Measurements from ENCODE around the gene NLRP3. TPM values are rescaled to one million over a fixed set of nuclear protein-coding genes. Genes with fewer than 3 reads are reported as not detected.

NLRP3 gene
- total and polyA plus RNA-seq, 2 donors (not counting 1 experiment from before 2014, with no cell fraction given), result 1.4 to 1.7 TPM

- no peaks in the 10 kb centered on the region for H3K79me2 ChIP-seq (ENCODE audit: control insufficient read depth, insufficient read depth, low read length)
- Mint-ChIP-seq H3K4me1 (peaks cover 45% of the 10 kb centered on the region), H3K27me3 (no peaks in the 10 kb centered on the region), H3K9me3 (ENCODE audit: insufficient read depth) (no peaks in the 10 kb centered on the region), H3K27ac (no peak overlapping the region), H3K4me3 (no peak overlapping the region)
- intact Hi-C loops (cut with micrococcal nuclease), result no loop called here
- H3K4me3 ChIP-seq (ENCODE audit: control extremely low read depth in 1 of 5, extremely low read depth in 1 of 5, insufficient read depth in 1 of 5, low read depth in 2 of 5, low read length in 4 of 5), result no peak overlapping the region
- H3K9me3 ChIP-seq (ENCODE audit: control extremely low read depth in 1 of 3, control insufficient read depth in 2 of 3, insufficient read depth in 1 of 3, low read length in 2 of 3), result peaks cover 1 to 3% (median 3%) of the 10 kb centered on the region in 3 donors
- DNase-seq, result no peak
- H3K4me1 ChIP-seq (ENCODE audit: control insufficient read depth in 2 of 2, insufficient read depth in 2 of 2, low read length in 2 of 2), result peaks cover 39 to 41% of the 10 kb centered on the region in 2 donors
- H3K4me2 ChIP-seq (replicated peaks; ENCODE audit: low read depth, low read length, poor library complexity, severe bottlenecking), result no peak overlapping the region
- H3K27ac ChIP-seq (ENCODE audit: low read length in 2 of 2), result no peak overlapping the region
- no peaks in the 10 kb centered on the region for H4K20me1 ChIP-seq (ENCODE audit: control insufficient read depth, insufficient read depth, low read length, poor library complexity, severe bottlenecking)
- WGBS (ENCODE audit: insufficient coverage), result 95% methylated on average over 3 of the region's 4 CpGs
- H3K9ac ChIP-seq (ENCODE audit: low read length), result no peak overlapping the region
- TF ChIP-seq EZH2 (IDR thresholded peaks at IDR 0.05; ENCODE audit: borderline replicate concordance, insufficient read depth, low read depth, low read length, poor library complexity, severe bottlenecking), result no peak
- no peak for TF ChIP-seq CTCF (IDR thresholded peaks at IDR 0.05)
- ChIA-PET CTCF (interaction anchor here (1.1 to 8.3 kb wide), 2 partner anchors 9 to 52 kb away, joined by 3 to 55 read pairs; no protein-coding TSS in a partner anchor), POLR2A (no interaction called here)
- no peak overlapping the region for H2AFZ ChIP-seq (ENCODE audit: insufficient read depth, low read depth, low read length, poor library complexity, severe bottlenecking)
- H3K36me3 ChIP-seq (replicated peaks in 1 of 2; ENCODE audit: control extremely low read depth in 1 of 2, control insufficient read depth in 1 of 2, extremely low read depth in 1 of 2, insufficient read depth in 2 of 2, low read length in 1 of 2), result peaks cover 0 to 4% of the 10 kb centered on the region in 2 experiments
- no peaks in the 10 kb centered on the region for H3K27me3 ChIP-seq (replicated peaks in 1 of 4; ENCODE audit: control extremely low read depth in 1 of 4, control insufficient read depth in 3 of 4, insufficient read depth in 4 of 4, low read length in 3 of 4)
- no peak for ATAC-seq (ENCODE audit: low read depth)
Measured at GRCh38 chr1:247442164-247442563, 26.2 kb downstream of the NLRP3 start.

GRCh38 chr1:247443641-247444040 lies 27.7 kb downstream of the NLRP3 start:
- POLR2A ChIA-PET, result no interaction called here
- Histone ChIP-seq H3K4me3 (ENCODE audit: control extremely low read depth in 1 of 5, extremely low read depth in 1 of 5, insufficient read depth in 1 of 5, low read depth in 2 of 5, low read length in 4 of 5) (no peak overlapping the region), H3K27ac (ENCODE audit: low read length in 2 of 2) (no peak overlapping the region), H3K4me2 (replicated peaks; ENCODE audit: low read depth, low read length, poor library complexity, severe bottlenecking) (no peak overlapping the region), H3K4me1 (ENCODE audit: control insufficient read depth in 2 of 2, insufficient read depth in 2 of 2, low read length in 2 of 2) (peaks cover 24 to 27% of the 10 kb centered on the region in 2 donors), H3K27me3 (replicated peaks in 1 of 4; ENCODE audit: control extremely low read depth in 1 of 4, control insufficient read depth in 3 of 4, insufficient read depth in 4 of 4, low read length in 3 of 4) (no peaks in the 10 kb centered on the region), H4K20me1 (ENCODE audit: control insufficient read depth, insufficient read depth, low read length, poor library complexity, severe bottlenecking) (no peaks in the 10 kb centered on the region), H2AFZ (ENCODE audit: insufficient read depth, low read depth, low read length, poor library complexity, severe bottlenecking) (no peak overlapping the region), H3K9ac (ENCODE audit: low read length) (no peak overlapping the region), H3K9me3 (ENCODE audit: control extremely low read depth in 1 of 3, control insufficient read depth in 2 of 3, insufficient read depth in 1 of 3, low read length in 2 of 3) (peaks cover 1 to 3% (median 3%) of the 10 kb centered on the region in 3 donors), H3K36me3 (replicated peaks in 1 of 2; ENCODE audit: control extremely low read depth in 1 of 2, control insufficient read depth in 1 of 2, extremely low read depth in 1 of 2, insufficient read depth in 2 of 2, low read length in 1 of 2) (peaks cover 0 to 4% of the 10 kb centered on the region in 2 experiments), H3K79me2 (ENCODE audit: control insufficient read depth, insufficient read depth, low read length) (no peaks in the 10 kb centered on the region)
- DNase-seq (no peak), ATAC-seq (ENCODE audit: low read depth) (no peak)
- CTCF ChIA-PET, result interaction anchor here (1.4 kb wide), 2 partner anchors 43 to 44 kb away, joined by 3 read pairs; no protein-coding TSS in a partner anchor
- WGBS (ENCODE audit: insufficient coverage), result 73% methylated on average over 5 of the region's 5 CpGs
- Mint-ChIP-seq H3K4me3 (no peak overlapping the region), H3K27ac (no peak overlapping the region), H3K9me3 (ENCODE audit: insufficient read depth) (no peaks in the 10 kb centered on the region), H3K4me1 (peaks cover 32% of the 10 kb centered on the region), H3K27me3 (no peaks in the 10 kb centered on the region)
- intact Hi-C loops (cut with micrococcal nuclease), result no loop called here
- TF ChIP-seq CTCF (IDR thresholded peaks at IDR 0.05) (no peak), EZH2 (IDR thresholded peaks at IDR 0.05; ENCODE audit: borderline replicate concordance, insufficient read depth, low read depth, low read length, poor library complexity, severe bottlenecking) (no peak)
